GM21786 (cell line): Measurements from ENCODE around the gene PLAC1.

Experiments
- ATAC-seq: cut with Tn5 transposase; IDR thresholded peaks from one replicate; pipeline ENCODE4 v1.9.1; 2021; ENCODE audit not compliant: unreplicated experiment

PLAC1 gene

GRCh38 chrX:134591502-134591901, 66.8 kb downstream of the PLAC1 start:
- ATAC-seq: no peak

DNA sequence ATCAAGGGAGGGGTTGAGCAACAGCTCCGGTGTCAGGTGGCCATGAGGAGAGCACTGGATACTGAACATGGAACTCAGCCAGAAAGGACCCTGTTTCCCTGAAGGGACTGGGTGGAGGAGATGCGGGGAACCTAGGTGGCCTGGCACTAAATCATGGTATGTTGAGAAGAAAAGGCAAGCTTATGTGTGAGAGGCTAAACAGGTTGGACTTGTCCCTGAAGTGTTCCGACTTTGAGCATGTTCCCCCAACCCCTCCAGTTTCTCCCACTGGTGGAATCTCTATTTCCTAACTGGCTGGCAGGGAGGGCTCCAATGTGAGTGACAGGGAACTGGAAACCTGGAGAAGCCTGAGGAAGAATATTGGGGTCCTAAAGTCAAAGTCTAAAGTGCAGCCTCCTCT, 69.5 kb downstream of the PLAC1 start:
- no peak for ATAC-seq

- ATAC-seq: no peak
Measured at GRCh38 chrX:134580907-134581306, 77.4 kb downstream of the PLAC1 start.

- no peak for ATAC-seq
Measured at GRCh38 chrX:134573683-134574035, 84.6 kb downstream of the PLAC1 start.

GRCh38 chrX:134572816-134573682, 85.2 kb downstream of the PLAC1 start:
- ATAC-seq: no peak

- no peak for ATAC-seq
Measured at GRCh38 chrX:134571796-134572195, 86.5 kb downstream of the PLAC1 start.

DNA sequence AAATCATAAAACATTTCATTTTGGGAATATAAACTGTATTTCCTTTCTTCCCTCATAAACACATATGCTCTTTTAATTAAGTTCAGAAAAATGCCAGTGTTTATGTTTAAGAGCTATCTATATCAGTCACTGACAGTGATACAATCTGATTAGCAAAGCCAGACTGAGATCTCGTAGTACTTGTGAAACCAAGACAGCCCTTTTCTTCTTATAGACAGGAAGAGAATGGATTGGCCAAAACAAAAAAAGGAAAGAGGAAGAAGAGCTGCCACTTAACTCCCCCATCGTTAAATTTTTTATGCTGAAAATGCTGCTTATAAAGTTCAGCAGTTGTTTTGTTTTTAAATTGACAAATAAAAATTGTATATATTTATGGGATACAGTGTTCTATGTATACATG, 87.4 kb downstream of the PLAC1 start:
- ATAC-seq: no peak

- ATAC-seq: no peak
Measured at GRCh38 chrX:134570509-134570846, 87.8 kb downstream of the PLAC1 start.

GRCh38 chrX:134569306-134569705, 89.0 kb downstream of the PLAC1 start:
- no peak for ATAC-seq

- no peak for ATAC-seq
Measured at GRCh38 chrX:134568285-134569016, 89.8 kb downstream of the PLAC1 start.

- ATAC-seq: no peak
Measured at GRCh38 chrX:134566506-134566905, 91.8 kb downstream of the PLAC1 start.

GRCh38 chrX:134562002-134562401, 96.3 kb downstream of the PLAC1 start:
- ATAC-seq: no peak

GRCh38 chrX:134558133-134558532, 100.1 kb downstream of the PLAC1 start:
- ATAC-seq: no peak

- no peak for ATAC-seq
Measured at GRCh38 chrX:134554291-134554690, 104.0 kb downstream of the PLAC1 start.

DNA sequence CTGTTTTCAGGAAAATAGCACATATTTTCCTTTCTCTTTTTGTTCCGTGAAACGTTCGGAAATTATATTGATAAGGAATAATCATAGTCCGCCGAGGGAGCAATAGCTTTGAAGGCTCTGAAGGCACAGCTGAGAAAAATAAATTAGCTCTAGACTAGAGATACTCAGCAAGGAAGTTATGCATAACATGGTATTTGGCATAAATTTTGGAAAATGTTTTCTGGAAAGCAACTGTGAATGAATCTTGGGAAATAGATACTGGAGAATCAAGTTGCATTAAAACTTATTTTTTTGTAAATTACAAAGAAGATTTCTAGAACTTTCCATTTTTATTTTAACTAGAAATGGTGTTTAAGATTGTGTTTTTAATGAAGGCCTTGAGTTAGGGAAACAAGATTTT, 105.9 kb downstream of the PLAC1 start:
- no peak for ATAC-seq

DNA sequence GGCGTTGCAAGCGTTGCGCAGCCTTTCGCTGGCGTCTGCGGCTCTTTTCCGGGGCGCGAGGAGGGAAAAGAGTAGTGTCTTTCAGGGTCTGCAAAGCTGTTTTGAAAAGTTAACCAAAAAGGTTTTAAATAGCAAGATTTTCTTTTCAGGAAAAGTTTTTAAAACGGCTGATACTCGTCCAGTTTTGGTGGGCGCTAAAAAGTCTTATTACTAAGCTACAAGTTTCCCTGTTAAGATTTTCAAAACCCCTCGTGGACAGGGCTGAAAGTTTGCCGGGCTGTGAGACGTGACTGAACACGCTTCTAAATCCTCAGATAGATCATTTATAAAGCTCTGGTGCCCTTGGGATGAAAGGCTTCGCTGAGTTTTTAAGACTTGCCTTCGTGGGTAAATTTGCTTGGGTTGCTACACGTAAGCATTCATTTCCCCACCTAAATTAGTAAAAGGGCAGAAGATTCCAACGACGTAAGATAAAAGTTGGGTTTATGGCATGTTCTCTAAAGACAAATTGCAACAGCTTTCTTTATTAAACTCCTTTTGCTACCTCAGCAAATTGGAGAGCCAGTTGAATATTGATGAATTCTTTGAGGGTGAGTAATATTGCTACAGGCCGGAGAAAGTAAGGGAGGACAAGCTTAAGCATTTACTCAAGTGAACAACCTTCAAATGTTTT, 106.8 kb downstream of the PLAC1 start:
- ATAC-seq: no peak

- ATAC-seq: no peak
Measured at GRCh38 chrX:134548257-134549201, 109.7 kb downstream of the PLAC1 start.

DNA sequence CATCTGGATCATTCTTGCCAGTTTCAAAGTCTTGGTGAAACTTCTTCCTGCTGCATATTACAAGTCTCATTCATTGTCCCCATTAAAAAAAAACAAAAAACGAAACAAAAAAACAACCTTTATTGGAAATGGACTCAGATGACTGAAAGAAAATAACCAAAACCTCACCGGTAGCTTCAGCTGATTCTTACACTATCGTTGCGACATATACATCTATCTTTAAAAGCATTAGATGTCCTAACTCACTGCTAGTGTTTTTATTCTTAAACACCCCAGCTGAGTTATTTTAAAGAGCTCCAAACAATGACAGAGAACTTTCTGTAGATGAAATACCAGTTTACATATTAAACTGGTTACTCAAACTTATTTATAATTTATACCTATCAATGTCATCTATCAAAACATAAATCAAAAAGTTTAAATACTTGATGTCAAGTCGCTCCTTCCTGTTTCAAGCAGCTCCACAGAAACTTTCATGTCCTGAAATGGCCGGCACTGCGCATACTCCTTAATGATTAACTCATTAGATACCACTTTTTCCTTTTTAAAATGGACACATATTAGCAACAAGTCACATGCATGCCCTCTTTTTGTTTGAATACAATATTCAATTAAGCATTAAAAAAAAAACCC, 111.1 kb downstream of the PLAC1 start:
- no peak for ATAC-seq

- ATAC-seq: no peak
Measured at GRCh38 chrX:134546187-134546586, 112.1 kb downstream of the PLAC1 start.

GRCh38 chrX:134545510-134545909, 112.8 kb downstream of the PLAC1 start:
- no peak for ATAC-seq
